ENCODE results near the gene RAPGEF2. TPM values are rescaled to one million over a fixed set of nuclear protein-coding genes. Genes with fewer than 3 reads are reported as not detected.

Gene RAPGEF2
- total and polyA plus RNA-seq, 9 of the 15 experiments (the other 6 are each of a cell fraction or from before 2014, with no cell fraction given) = 3.1 to 32.6 (median 23.1) TPM

DNA sequence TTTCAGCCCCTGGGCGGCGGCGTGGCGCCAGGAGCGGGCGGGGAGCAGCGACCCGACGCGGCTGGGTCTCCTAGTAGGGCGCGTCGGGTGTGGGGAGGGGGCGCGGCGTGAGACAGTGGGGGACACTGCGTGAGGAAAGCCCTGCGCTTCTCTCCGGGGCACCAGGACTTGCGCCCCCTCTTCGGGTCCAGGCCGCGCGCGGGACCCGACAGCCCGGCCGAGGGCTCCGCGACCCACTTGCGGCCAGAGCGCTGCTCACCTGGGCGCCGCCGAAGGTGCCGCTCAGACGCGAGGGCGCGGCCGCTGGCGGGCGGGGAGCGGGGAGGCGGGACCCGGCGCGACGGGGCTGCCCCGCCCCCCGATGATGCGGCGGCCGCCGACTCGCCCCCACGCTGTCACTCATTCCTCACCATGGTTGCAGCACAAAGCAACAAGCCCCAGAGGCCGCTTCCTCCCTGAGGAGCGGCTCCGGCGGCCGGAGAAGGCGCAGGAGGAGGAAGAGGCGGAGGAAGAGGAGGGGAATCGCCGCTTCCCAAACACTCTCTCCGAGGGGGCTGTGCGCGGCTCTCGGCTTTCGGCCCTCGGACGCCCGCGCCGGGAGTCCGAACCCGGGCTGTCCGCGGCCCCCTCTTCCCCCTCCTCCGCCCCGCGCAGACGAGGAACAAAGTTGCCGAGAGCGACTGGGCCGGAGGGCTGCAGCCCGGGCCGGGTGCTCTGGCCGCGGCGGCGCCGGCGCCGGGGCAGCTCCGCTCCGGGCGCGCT is at the start of gene RAPGEF2 (continued):
- TF ChIP-seq MYBL2 (IDR thresholded peaks at IDR 0.05; ENCODE audit: low read depth) (no peak), MYBL2 (CRISPR knock-in tag; IDR thresholded peaks at IDR 0.05; ENCODE audit: borderline replicate concordance) (no peak), PHB (CRISPR knock-in tag; IDR thresholded peaks at IDR 0.05) (no peak), SRF (CRISPR knock-in tag; IDR thresholded peaks at IDR 0.05) (peak in 1 of 2 experiments; percentile 40; a peak in 1 of 4 replicates), RNF219 (CRISPR knock-in tag; IDR thresholded peaks at IDR 0.05) (no peak), POLR2A (conservative IDR thresholded peaks at IDR 0.05) (peak; percentile 76), TGIF2 (CRISPR knock-in tag; IDR thresholded peaks at IDR 0.05) (no peak), ARID1B (IDR thresholded peaks at IDR 0.05) (no peak), HDAC1 (IDR thresholded peaks at IDR 0.05) (no peak), POLR2B (IDR thresholded peaks at IDR 0.05; ENCODE audit: low read depth, partially characterized antibody) (peak; percentile 59), STAT5B (CRISPR knock-in tag; IDR thresholded peaks at IDR 0.05) (no peak), KDM5B (IDR thresholded peaks at IDR 0.05; ENCODE audit: insufficient replicate concordance, low read depth, low read length) (peak; percentile 57), ZNF778 (CRISPR knock-in tag; IDR thresholded peaks at IDR 0.05) (no peak), ZNF324 (CRISPR knock-in tag; IDR thresholded peaks at IDR 0.05) (no peak), PRPF4 (IDR thresholded peaks at IDR 0.05; ENCODE audit: insufficient read depth, low read depth, low read length, poor library complexity, severe bottlenecking) (no peak), TBL1XR1 (IDR thresholded peaks at IDR 0.05; ENCODE audit: low read length in 2 of 2) (no peak), JUN (IDR thresholded peaks at IDR 0.05; ENCODE audit: borderline replicate concordance, low read depth, low read length) (peak; percentile 58; the same call in 1 of the 2 replicates), JUN (CRISPR knock-in tag; IDR thresholded peaks at IDR 0.05; ENCODE audit: borderline replicate concordance) (no peak), CXXC5 (CRISPR knock-in tag; IDR thresholded peaks at IDR 0.05) (peak; percentile 84), ZNF77 (CRISPR knock-in tag; IDR thresholded peaks at IDR 0.05) (no peak), OTX1 (CRISPR knock-in tag; IDR thresholded peaks at IDR 0.05) (no peak), STAT5A (IDR thresholded peaks at IDR 0.05; ENCODE audit: borderline replicate concordance, low read length) (no peak), TAF1 (IDR thresholded peaks at IDR 0.05; ENCODE audit: control insufficient read depth, extremely low read depth, insufficient read depth, low read length, severe bottlenecking) (peak; percentile 71), KHSRP (IDR thresholded peaks at IDR 0.05) (no peak)
- TF ChIP-seq, protein P1, sequence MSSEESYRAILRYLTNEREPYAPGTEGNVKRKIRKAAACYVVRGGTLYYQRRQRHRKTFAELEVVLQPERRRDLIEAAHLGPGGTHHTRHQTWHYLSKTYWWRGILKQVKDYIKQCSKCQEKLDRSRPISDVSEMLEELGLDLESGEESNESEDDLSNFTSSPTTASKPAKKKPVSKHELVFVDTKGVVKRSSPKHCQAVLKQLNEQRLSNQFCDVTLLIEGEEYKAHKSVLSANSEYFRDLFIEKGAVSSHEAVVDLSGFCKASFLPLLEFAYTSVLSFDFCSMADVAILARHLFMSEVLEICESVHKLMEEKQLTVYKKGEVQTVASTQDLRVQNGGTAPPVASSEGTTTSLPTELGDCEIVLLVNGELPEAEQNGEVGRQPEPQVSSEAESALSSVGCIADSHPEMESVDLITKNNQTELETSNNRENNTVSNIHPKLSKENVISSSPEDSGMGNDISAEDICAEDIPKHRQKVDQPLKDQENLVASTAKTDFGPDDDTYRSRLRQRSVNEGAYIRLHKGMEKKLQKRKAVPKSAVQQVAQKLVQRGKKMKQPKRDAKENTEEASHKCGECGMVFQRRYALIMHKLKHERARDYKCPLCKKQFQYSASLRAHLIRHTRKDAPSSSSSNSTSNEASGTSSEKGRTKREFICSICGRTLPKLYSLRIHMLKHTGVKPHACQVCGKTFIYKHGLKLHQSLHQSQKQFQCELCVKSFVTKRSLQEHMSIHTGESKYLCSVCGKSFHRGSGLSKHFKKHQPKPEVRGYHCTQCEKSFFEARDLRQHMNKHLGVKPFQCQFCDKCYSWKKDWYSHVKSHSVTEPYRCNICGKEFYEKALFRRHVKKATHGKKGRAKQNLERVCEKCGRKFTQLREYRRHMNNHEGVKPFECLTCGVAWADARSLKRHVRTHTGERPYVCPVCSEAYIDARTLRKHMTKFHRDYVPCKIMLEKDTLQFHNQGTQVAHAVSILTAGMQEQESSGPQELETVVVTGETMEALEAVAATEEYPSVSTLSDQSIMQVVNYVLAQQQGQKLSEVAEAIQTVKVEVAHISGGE (CRISPR knock-in tag; IDR thresholded peaks at IDR 0.05) = peak in 1 of 3 experiments; percentile 48; a peak in 1 of 6 replicates
